Pulmonary artery endothelial cell (primary cell): ENCODE results near the gene KIAA0040. TPM values are rescaled to one million over a fixed set of nuclear protein-coding genes. Genes with fewer than 3 reads are reported as not detected.
A peak's percentile ranks its signal among the peaks of the same experiment; 100 is the strongest.

ENCODE experiments used
- DNase-seq: peaks from one replicate; pipeline ENCODE4 v3.0.0-alpha.2; 2011; ENCODE audit warnings: low read depth, low spot score
- total RNA-seq: library from RNA; depleted of rRNA; stranded (reverse); fragments of >200 nt; gene quantifications from 2 replicates; pipeline ENCODE4 v1.2.3, GENCODE V29; 2014

The KIAA0040 gene
- total RNA-seq, 1 donor from 2014 or later = 34.5 TPM

DNA sequence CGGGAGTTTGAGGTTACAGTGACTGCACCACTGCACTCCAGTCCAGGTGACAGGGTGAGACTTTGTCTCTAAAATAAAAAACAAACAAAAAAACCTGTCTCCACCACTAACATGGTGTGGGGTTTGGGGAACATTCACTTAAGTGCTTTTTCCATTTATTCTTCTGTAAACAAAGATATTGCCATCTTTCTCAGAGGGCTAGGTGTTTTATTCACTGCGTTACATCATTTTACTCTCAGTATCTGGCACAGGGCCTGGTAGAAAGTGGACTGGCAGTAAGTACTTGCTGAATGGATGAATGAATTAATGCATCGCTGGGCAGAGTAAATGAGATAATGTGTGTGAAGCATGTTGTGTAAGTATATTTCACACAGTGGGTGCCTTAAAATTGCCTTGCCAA lies 20.1 kb downstream of the KIAA0040 start:
- DNase-seq = no peak

DNA sequence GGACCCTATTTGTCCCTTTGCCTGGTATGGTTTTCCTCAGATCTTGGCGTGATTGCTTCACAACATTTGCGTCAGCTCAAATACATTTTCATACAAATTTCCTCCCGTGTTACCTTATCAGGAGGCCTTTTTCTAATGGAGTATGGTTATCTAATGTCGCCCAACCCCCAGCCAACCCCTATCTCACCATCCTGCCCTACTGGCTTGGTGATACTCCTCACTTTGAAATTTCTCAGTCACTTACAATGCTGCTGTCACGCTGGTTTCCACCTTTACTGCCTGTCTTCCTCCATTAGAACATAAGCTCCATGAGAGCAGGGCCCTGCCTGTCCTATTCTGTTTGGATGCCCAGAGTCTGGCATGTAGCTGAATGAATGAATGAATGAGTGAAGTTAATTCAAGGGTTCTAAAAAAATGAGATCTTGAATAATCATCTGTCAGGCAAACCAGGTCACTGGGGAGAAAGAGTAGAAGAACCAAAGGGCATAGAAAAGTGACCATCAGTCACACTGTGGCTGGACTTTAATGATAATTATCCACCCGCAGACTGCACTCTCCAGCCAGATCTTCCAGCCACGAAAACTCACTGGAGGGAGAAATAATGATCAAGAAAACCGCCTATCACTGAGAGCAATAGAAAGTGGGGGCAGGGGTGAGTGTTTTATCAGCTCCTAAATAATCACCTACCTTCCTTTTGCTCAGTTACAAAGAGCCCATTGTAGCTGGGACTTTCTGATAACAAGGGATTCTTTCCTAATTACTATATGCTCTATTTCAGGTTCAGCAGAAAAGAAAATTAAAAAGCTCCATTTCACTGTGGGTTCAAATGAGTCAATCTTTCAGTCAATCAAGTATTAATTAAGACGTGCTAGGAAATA lies 21.3 kb downstream of the KIAA0040 start:
- DNase-seq = no peak

DNA sequence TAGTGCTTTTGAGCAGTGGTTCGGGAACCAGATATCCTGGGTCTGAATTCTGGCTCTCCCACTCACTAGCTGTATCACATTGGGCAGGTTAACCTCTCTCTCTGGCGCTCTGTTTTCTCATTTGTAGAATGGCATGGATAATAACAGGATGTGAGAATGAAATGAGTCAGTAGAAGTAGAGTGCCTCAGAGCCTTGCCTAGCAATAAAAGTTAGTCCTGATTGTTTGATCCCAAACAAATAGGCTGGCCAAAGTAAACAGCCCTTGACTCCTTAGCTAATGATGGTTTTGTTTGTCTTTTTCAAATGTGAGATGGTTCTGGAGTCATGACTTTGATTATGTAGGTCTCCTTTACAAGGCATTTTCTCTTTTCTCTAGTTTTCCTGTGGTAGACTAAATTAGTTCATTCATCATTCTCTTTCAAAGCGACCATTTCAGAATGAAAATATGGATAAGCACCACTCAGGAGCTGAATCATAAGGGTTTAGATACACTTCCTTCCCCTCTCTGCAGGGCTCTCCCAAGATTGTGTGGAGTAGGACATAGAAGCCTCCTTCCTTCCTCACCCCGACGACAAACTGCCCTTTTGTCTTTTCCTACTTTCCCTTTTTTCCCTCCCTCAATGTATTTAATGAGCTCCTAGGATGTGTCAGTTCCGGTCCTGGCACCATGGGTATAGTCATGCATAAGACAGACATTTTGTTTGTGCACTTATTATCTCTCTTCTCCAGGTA lies 23.1 kb downstream of the KIAA0040 start:
- peak; percentile 89 for DNase-seq

- no peak for DNase-seq
These were observed 23.8 kb downstream of the KIAA0040 start for GRCh38 chr1:175168782-175169181.

DNA sequence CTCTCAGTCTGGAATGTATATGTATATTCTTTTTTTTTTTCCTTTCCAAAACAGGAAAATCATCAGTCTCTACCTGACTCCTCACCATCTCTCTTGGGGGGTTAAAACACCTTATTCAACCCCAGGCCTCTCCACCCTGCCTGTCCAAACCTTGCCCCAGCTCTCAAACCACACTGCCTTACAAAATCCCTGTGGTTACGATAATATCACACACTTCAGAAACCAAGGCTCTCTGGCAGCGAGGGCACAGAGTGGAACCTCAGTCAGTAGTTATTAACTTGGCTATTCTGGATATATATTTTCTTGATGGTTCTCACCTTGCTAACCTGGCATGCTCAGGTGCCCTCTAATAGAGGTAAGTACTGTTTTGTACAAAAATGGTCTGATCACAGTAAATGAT lies 24.7 kb downstream of the KIAA0040 start:
- no peak for DNase-seq

DNA sequence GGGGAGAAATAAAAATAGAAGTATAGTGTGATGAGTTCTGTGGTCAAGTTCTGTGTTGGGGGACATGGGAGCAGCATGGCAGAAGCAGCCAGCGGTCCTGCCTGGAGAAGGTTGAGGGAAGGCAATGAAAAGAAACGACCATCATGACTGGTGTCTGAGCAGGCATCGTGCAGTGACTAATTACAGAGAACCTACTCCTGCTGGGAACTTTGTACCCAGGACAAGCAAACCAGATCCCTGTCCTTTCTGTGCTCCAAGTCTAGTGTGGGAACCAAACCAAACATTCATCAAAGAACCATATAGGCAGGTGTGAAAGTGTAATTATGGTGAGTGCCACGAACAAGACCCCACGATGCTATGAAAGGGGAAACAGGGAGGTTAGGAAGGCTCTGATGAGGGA lies 25.8 kb downstream of the KIAA0040 start:
- DNase-seq = no peak

- no peak for DNase-seq
These were observed 27.8 kb downstream of the KIAA0040 start for GRCh38 chr1:175164751-175165150.

DNA sequence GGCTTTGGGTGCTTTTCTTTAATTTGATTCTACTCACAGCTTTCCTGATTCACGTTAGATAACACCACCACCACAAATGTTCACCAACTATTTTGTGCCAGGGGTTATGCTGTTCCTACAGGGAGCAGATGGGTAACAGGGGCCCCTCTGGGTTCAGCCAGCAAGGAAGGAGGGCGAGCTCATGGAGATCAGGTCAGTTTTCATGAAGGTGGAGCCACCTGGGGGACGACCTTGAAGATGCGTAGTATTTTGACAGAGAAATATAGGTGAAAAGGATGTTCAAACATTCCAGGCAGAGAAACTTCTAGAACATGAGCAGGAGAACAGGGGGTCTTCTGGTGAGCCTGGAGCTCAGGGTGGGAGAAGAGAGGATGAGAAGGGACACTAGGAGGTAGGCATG lies 28.9 kb downstream of the KIAA0040 start:
- no peak for DNase-seq

- DNase-seq = no peak
These were observed 29.6 kb downstream of the KIAA0040 start for GRCh38 chr1:175162955-175163354.

DNA sequence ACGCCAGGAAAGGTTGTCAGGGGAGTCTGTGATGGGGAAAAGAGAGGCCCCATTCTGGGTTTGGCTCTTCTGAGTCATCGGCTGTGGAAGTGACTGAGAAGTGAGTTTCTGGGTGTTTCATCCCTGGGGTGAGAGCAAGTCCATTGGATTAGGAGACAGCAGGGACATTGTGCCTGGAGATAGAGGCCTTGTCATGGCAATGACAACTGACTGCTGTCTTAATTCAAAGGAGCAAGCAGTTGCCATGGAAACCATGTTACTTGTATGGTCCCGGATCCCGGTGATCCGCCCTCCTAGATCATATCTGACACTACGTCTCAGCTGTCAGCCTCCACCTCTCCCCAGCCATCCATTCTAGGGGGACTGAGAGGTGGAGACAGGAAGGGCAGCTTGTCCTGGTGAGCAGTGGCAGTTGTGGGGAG lies 34.4 kb downstream of the KIAA0040 start:
- no peak for DNase-seq

DNA sequence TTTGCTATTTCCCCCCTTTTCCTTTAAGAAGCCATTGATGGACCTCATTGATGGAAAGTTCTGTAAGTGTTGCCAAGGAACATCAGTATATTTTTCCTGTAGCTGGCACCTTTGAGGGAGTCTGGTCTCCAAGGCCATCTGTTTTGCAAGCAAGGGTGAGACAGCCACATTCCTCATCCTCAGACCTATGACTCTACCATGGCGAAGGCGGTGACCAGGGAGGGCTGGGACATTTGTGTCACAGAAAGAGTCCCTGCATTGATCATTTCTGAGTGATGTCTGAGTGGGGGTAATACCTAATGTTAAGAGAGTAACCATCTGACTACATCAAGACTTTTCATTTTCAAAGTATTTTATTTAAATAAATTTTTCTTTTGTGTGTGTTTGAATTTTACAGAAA lies 35.4 kb downstream of the KIAA0040 start:
- DNase-seq = no peak

GRCh38 chr1:175155936-175156335 lies 36.6 kb downstream of the KIAA0040 start:
- no peak for DNase-seq

- DNase-seq = no peak
These were observed 37.1 kb downstream of the KIAA0040 start for GRCh38 chr1:175155473-175155856.

- DNase-seq = no peak
These were observed 37.7 kb downstream of the KIAA0040 start for GRCh38 chr1:175154629-175155472.

DNA sequence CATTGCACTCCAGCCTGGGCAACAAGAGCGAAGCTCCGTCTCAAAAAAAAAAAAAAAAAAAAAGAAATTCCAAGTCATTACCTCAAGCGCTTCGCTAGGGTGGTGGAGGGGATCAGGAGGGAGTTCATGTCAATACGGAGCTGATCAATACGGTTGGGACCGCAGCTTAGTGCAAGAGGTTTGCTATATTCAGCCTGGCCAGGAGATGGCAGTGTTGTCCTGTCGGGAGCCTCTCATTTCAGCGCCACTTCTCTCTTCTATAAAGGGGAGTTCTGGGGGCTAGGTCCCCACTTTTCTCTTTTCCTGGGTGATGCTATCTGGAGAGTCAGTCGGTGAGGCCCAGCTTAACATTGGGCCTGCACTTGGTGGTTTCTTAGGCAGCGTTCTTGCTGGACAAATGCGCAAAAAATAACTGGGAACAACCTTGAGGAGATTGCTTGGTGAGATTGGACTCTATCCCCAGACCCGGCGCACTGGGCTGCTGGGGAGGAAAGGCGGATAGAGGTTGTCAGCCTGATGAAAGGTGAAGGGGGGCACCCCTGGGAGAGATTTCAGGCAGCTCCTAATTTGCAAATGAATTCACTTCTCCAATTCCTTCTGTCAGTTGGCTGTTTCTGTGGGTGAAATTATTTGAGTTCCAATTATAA lies 40.4 kb downstream of the KIAA0040 start:
- no peak for DNase-seq

DNA sequence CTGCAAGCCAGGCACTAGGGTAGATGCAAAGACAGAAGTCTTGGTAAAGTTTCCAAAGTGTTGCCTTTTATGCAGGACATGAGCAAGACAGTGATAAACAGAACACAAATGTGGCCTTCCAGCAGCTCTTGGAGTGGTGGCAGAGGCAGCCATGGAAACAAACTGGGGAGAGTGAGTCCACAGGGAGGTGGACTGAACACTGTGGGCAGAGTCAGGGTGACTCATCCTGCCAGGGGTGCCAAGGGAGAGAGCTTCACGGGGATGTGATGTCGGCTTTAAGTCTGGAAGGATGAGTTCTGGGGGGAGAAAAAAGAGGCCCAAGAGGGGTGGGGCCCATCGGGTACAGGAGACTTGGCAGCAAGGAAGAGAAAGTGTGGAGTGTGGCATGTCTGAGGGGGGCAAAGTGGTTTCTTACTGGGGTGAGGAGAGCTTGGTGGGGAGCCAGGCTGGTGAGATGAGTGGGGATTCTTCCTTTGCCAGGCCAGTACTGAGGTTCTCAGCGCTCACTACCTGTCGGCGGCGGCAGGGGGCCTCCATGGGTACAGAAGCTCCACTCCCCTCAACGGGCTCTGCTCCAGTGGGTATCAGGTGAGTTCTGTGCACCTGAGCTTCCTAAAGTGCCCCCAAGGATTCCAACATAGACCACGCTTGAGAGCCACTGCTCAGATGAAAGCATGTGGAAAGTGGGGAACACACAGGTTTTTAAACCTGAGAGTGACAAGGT lies 41.8 kb downstream of the KIAA0040 start:
- DNase-seq = no peak

DNA sequence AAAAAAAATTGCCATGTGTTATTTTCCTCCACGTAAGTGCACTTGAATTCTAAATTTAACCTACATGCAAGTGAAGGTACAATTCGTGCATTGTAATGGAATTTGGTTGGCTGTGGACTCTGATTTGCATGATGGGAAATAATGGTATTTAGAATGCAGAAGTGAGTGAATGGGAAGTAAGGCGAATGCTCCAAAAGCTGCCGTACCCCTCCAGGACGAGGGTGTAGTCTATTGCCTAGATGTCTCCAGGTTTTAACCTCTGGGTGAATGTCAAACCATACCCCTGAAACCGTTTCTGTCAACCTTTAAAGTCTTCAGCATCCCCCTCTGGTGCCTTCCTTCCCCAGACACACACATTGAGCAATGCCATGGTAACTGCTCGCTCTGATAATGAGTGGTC lies 44.5 kb downstream of the KIAA0040 start:
- DNase-seq = no peak

DNA sequence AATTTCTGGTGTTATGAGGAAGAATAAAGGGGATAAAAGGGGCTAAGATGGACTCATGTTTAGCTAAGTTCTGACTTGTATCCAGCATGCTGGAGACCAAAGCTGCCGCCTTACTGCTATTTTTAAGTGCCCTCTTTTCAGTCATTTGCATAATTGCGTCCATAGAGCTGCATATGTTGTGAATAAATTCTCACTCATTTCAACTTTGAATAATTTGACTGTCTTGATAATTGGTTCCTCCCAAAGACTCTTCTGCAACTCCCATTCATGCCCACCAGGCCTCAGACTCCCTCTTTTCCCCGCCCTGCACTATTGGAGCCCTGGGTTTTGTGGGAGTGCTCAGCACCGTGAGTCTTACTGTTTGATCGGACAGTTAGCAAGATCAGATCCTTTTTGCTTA lies 45.0 kb downstream of the KIAA0040 start:
- DNase-seq = no peak

DNA sequence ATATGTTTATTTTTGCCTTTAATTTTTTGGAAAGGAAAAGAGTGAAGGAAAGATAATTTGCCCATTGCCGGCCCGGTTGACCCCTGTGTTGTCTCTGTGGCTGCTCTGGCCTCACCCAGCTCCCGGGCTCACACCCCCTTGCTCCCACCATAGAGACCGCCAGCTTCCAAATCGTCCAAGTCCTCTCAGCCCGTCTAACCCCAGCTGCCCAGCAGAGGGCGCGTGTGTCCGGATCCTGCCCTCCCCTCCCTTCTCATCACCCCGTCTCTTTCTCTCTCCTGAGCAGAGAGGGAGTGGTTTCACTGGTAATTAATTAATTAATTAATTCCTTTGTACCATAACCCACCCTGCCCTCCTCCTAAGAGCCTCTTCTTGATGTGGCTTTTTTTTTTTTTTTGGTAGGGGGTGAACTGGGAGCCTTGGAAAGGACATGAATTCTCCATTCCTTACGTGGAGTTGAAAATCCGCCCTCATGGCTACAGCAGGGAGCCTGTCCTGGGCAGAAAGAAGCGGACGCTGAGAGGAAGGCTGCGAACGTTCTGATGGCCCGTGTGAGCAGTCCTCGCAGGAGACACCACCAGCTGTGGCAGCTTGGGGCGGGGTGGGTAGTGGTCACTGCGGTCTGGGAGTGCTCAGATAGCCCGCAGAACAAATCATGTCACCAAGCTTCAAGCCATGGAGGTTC lies 45.9 kb downstream of the KIAA0040 start:
- no peak for DNase-seq

GRCh38 chr1:175145899-175146528 lies 46.6 kb downstream of the KIAA0040 start:
- DNase-seq = no peak
